Right renal cortex interstitium (tissue), 3 donors: ENCODE measurements around the gene TICAM2. TPM values are rescaled to one million over a fixed set of nuclear protein-coding genes. Genes with fewer than 3 reads are reported as not detected.

Experiments
- DNase-seq, 3 donors: peaks; one replicate each; pipeline ENCODE4 v3.0.0-alpha.2; 2013; ENCODE audit warnings: low read depth in 3 of 3, low spot score in 2 of 3
- polyA plus RNA-seq, 3 donors: library from polyadenylated mRNA; unstranded; fragments of 120-200 nt; gene quantifications; one replicate each; pipeline ENCODE4 v1.2.1, GENCODE V29; 2013; ENCODE audit not compliant: insufficient read length in 3 of 3

TICAM2 gene
- polyA plus RNA-seq, 3 donors, result 1.9 to 3.3 (median 3.2) TPM

DNA sequence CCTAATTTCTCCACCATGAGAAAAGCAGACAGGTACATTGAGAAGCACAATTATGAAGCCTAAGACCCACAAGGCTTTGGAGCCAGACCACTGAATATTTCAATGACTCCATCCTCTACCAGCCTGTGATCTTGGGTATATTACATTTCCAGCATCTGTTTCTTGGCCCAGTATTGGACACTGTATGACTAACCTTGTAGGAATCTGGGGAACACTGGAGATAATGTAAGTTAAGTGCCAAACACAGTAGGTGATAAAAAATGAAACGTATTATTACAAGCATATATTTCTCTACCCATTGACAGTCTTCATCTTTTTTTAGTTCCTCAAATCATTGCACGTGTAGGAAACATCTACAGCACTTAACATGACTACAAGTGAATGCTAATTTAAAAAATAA lies 29.1 kb downstream of the TICAM2 start:
- no peak for DNase-seq

DNA sequence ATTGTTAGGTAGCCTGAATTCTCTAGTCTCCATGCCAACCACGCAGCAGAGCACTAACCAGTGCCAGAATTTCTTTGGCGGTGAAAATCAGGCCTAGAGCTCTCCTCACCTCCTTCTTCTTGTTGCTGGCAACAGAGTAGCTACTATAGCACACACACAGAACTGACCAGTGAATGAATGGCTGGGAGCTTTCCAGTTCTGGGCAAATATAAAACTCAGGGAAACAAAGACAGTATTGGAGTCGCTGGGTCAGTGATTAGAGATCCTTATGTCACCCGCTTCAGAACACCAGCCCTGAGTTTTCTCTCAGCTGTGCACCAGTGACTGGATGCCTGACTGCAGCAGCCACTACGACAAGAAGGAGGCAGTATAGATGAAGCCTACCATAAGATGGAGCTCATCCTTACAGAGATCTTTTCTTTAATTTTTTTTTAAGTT lies 30.8 kb downstream of the TICAM2 start:
- DNase-seq, result no peak

DNA sequence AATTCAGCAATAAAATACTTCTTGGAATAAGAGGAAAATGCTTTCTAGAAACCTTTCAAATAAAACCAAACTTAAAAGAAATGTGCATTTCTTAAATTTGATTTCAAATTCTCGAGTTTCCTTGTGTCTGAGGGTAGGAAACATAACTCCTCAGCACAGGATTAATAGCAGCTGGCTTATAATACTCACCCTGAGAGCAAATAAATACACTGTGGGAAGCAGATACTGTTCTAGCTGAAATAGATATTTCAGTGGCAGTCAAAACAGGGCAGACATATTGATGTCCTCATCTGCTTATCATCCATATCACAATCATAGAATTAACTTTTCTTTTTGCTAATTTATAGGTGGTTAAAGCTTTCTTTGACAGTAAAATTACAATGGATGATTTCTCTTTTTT lies 33.6 kb downstream of the TICAM2 start:
- no peak for DNase-seq

DNA sequence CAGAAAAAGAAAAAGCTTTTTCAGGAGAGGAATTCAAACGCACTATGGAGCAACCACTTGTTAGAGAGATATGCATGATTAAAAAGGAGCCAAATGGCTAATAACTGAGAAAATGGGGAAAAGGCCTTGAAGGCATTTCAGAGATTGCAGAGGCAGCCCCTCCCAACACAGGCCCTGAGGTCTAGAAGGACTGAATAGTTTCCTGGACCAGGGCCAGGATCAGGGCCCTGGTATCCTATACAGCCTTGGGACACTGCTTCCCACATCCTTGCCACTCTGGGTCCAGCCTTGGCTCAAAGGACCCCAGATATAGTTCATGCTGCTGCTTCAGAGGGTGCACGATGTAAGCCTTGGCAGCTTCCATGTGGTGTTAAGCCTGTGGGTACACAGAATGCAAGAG lies 37.0 kb downstream of the TICAM2 start:
- DNase-seq, result no peak

DNA sequence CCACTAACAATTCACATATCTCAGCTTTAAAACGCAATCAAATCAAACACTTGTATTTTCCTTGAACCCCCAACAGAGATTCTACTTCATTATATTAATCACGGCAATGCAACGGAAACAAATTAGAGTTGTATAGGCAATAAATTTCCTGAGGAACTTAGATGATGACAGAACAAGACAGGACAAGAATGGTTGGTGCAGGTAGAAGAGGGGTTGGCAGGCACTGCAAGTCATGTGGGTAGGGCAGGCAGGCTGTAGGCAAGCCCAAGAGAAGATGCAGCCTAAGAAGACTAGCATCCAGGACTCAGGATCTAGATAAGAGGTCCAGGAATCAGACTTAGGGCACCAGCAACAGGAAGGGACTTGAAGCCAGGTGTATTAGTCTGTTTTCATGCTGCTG lies 41.1 kb downstream of the TICAM2 start:
- DNase-seq, result no peak

DNA sequence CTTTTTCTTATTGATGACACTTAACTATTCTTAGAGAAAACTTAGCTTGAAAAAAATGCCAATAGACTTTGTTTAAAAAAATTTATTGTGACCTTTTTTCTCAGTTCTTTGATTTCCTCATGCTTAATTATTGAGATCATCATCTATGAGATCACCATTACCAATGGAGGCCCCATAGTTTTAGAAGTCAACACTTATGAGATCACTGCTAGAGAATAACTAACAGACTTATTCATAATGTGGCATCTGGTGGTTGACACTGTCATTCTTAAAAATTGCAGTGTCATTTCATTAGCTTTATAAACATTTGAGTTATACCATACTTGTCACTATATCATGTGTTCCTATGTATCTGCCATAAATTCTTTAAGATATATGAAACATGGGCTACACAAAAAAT lies 42.8 kb downstream of the TICAM2 start:
- DNase-seq, result no peak

DNA sequence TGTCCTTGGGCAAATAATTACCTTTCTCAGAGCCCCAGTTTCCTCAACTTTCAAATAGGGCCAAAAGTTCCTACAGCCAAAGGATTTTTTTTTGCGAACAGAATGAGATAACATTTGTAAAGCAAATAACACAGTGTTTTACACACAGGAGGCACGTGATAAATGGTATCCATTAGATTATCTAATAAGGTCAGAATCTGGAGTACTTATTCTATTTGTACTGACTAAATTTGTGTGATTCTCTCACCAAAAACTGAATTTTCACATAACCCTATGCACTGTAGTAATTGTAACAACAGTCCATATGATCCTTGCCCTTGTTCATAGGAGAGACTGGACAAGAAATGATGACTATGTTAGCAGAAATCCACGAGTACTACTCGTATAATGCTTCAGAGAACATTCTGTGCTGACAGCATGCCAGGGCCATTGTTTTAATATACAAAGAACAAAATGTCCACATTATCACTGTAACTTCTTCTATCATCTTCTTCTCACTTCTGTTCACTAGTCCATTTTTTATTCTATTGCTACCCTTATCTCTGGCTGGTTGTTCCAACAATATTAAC lies 43.8 kb downstream of the TICAM2 start:
- no peak for DNase-seq

DNA sequence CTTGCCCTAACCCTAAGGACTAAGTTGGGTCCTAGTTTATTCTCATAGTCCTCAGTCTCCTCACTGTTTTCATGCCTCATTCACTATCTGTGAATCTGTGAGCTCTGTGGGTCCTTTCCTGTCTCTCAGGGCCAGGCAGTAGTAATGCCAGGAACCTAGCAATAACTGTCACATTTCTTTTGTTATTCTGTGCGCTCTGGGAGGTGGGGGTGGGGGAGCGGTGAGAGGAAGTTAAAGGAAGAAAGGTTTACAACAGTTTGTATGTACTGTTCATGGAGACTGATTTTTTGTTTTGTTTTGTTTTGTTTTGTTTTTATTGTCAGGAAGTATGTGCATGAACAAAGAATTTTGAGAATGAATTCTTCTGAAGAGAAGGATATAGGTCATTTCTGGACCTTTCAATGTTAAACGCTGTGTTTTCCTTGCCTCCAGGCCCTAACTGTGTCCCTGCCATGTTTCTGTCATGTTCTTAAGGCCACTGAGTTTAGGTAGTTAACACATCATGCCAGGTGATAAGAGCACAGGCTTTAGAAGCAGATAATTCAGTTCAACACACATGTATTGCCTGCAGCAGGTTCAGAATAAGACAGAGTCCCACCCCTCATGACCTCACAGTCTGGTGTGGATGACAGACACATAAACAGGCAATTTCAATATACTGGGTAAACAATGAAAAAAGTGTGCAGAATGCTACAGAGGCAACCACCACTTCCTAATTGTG lies 44.5 kb downstream of the TICAM2 start:
- no peak for DNase-seq

DNA sequence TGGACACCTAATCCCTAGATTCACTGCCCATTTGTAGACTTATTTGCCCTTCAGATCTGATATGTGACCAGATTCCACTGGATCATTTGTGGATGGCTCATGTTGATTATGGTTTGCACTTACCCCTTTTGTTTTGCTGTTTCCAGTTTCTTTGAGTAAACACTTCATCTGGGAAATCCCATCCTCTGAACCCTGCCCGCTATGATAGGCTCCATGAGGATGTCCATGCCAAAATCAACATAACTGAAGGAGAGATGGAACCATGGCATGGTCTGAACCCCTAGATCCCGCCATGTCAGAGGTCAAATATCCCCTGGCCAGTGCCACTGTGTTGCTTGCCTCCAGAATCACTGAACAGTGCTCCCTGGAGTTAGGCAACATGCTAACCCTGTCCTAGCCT lies 46.0 kb downstream of the TICAM2 start:
- DNase-seq, result no peak

DNA sequence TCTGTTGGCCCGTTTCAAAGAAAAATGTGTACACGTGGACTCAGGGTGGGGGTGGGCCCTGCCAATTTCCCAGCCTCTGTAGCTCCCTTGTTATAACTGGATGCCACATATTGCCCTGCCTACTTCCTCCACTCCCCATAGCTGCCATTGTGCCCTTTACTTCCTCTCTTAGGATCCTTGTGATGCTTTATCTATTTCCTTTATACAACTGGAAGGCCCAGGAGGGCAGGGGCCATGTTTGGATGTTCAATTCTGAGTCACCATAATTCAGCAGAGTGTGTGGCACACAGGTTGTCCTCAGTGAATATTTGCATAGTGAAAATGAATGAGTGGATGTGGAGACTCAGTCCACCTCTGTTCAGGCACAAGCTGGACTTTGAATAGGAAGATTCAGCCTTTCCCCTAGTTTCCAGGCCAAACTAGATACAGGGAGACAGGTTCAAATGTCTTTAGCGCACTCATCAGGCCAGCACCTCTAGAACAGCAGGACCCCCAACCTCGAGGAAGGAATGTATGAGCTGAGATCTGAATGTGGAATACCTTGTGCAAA lies 47.1 kb downstream of the TICAM2 start:
- DNase-seq, result no peak

DNA sequence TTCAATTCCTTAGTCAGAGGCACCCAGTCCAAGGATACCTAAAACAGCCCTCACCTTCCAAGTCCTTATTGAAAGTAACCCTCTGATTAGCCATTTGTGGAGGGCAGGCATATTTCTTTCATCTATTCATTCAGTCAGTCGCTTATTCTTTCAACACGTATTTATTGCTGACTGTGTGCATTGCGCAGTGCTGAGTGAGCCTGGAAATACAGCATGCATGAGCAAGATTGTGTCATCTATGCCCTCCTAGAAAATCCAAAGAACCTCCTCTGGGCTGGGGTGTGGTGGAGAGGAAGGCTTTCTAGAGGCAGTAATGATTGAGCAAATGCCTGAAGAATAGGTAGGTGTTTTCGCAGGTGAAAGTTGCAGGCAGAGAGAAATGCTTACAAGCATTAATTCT lies 49.2 kb downstream of the TICAM2 start:
- DNase-seq, result no peak

DNA sequence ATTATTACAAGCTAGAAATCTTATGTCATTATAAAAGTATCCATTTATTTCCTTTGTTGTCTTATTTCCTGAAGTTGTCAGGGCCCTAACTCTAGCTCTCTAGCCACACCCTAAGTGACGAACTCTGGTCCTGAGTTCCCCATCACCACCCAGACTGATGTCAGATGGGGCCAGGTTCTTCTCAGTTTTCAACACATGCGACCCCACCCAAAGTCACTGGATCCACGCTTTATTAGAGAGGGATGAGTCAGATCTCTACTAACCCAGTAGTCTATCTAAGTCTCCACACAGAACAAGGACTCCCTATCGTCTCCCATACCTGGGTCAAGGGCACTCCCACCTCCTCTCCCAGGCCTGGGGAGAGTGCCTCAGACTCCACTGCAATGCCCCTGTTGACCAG lies 50.9 kb downstream of the TICAM2 start:
- DNase-seq, result no peak

DNA sequence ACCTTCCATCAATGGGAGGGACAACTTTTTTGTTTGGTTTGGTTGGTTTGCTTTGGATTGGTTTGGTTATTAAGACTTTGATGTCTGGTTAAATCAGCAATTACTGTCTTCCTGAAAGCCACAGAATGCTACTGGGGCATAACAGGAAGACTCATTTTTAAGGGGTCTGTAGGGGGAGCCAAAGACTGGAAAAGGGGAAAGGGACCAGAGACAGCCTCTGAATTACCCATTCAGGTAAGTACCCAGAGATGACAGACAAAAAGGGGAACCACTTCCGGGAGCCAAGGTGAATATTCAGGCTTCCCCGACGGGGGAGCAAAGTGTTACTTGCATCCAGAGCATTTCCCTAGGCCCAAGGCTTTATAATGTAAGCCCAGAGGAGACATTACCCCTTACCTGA lies 53.1 kb downstream of the TICAM2 start:
- DNase-seq, result no peak

DNA sequence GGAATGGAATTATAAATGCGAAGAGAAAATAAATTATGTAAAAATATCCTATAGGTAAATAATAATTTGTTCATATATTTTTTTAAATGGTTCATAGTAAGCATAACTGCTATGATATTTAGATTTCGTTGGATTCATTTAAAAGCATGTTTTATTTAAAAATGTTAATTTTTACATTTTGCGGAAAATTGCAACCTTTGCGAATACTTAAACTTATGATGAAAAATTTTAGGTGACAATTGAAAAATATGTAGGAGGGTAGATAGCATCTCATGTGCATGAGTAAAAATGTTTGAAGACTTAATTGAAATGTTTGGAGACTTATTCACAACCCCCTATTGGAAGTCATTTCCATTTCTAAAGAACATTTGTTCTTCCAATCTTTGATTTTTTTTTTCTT lies 53.6 kb downstream of the TICAM2 start:
- no peak for DNase-seq

DNA sequence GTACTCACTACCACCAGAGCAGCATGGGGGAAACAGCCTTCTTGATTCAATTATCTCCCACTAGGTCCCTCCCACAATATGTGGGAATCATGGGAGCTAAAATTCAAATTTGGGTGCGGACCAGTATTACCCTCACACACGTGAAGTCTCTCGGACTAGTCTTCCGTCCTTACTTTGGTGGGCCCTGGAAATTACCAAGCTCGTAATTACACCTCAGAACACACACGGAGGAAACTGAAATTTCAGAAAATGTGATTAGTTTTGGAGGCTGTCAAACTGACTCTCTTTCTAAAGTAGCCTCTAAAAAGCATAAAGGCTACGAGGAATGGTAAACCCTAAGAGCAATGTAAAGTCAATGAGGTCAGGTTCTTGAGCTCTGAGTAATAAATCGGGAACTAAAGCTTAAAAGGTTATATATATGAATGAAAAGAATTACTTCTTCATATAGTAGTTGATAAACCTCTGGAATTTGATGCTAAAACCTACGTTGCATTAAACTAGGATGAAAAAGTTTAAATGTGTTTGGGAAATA lies 56.9 kb downstream of the TICAM2 start:
- DNase-seq, result no peak

DNA sequence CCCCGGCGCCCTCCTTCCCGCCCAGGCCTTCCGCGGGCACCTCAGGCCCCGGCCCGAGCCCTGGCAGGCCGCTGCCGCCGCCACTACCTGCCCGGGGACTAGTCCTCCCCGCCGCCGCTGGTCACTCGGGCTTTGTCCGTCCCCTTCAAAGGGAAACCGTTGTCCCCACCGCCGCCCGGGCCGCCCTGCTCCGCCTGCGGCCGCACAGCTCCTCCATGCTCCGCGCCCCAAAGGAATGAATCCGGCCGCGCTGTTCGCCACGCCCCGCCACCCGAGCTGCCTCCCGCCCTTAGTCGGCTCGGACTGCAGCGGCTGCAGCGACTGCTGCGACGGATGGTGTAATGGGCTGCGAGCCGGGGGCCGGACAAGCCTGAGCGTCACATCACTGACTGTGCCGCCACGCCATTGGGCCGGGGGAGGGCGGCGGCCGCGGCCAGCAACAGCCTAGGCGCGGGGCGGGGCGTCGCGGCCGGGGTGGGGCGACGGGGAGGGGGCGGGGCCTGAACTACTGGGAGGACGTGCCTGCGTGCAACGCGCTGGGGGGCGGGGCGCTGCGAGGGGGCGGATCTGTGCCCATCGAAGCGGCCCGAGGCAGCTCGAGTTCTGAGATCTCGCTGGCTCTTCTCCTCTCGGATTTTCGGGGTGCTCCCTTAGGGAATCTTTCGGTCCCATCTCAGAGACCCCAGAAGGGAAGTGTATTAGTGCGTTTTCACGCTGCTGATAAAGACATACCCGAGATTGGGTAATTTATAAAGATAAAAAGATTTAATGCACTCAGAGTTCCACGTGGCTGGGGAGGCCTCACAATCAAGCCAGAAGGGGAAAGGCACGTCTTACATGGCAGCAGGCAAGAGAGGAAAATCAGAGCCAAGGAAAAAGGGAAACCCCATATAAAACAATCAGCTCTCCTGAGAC lies 57.6 kb downstream of the TICAM2 start, which contains the start of gene FEM1C:
Gene FEM1C, minus strand, starts transcription at position 340 of the 915 bp plus-strand sequence. CDS start 1,282 bp downstream, outside the sequence.
- peak; percentile 77 to 90 (median 87) for DNase-seq

DNA sequence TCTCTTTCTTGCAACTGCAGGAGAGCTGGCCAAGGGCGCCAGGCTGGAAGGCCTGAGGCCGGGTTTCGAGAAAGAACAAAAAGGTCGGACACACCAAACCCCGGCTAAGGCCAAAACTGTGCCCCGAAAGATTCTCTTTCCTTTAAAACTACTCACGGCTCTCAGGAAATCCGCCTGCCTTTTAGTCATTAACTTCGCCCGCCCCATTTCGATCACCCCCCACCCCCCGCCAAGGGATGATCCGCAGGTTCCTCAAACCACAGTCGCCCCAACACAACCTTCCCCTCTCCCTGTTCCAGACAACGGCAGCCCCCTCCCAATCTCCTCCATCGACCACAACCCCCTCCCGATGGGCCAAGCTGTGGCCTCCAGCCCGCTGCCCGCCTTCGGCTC lies 58.2 kb downstream of the TICAM2 start:
- peak in 1 of 3 donors; percentile 24 for DNase-seq

DNA sequence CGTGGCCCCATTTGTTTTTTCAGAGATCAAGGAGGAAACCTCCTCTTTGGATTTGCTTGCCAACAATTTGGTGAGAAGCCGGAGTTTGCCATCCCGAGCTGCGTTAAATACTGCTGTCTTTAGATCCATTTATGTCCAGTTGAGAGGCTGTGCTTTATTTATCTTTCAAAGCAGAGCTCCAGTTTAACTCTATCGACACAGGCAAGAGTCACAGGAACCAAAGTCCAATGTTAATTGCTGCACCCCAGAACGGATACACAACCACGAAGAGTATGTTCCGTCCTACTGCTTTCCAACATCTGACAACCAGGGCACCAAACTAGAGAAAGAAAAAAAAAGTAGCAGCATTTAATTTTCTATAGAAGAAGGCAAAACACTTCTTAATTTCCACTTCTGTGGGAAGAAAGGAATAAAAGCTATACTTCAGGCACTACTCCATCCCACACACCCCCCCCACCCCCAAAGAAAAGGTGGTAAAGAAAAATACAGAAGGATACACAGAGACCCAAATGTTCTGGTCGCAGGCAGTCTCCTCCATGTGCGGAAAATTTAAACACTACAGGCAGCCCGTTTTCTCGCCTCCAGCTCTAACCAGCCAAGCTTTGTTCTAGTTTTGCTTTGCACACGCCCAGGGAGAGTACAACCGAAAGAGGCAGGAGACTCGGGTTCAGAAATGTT lies 58.8 kb downstream of the TICAM2 start:
- peak in 2 of 3 donors; percentile 41 to 51 for DNase-seq

DNA sequence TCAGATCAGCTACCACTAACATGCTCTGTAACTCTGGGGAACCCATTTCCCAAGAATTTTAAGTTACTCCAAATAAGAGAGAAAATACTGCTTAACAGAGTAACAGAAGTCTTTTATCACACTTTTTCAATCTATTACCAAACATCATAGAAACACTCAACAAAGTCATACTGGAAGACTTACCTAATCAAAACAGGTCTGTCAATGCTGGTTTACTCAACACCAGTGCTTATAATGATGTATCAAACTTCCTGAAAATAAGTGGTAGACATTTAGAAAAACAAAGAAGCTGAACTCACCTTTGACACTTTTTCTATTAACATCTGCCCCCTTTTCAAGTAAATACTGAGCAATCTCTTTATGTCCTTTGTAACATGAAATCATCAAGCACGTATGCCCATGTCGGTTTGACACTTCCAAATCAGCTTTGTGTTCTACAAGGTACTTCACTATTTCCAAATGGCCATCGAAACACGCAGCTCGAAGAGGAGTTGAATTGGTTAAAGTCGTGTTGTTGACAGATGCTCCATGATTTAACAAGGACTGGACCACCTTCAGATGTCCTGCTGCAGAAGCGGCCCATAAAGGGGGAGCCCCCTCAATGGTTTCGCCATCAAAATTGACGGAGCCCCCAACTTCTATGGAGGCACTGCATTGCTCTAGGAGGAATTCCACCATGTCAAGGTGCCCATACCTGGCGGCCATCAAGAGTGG lies 59.5 kb downstream of the TICAM2 start:
- DNase-seq, result no peak

DNA sequence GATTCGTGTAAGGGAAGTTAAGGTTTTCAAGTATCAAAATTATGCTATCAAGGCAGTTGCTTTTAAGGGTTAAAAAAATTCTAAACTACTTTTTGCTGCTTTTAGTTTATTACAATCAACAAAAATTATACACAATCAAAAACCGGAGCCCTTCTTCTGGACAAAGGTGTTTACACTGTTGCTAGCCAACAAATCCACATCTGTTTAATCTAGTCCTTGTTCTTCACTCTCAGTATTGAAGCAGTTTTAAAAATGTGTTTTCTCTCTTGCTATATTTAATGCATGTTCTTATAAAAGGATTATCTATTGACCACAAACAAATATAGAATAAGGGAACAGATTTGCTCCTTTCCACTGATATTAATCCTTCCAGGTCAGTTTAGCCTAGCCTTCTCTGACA lies 60.2 kb downstream of the TICAM2 start:
- no peak for DNase-seq
